TTC549 (cell line): ENCODE data around the gene NR2F6.
"Not testable (repeated sequence)": the region's sequence is repeated elsewhere in the genome, so short reads cannot be mapped to it uniquely, and the experiment has no call there.

Experiments
- FAIRE-seq: peaks from 2 replicates; lab custom pipeline; 2012; peaks lifted over from hg19 to GRCh38; lab: Jason Lieb, UNC

NR2F6 gene

GRCh38 chr19:17245535-17245984 lies at the start of gene NR2F6:
NR2F6 (minus strand) TSS chr19:17245919; CDS start chr19:17245220, 699 bp downstream.
- no peak for FAIRE-seq

GRCh38 chr19:17294051-17294891 lies 48.6 kb upstream of the NR2F6 start:
- no peak for FAIRE-seq

GRCh38 chr19:17293605-17294004 lies 47.9 kb upstream of the NR2F6 start:
- no peak for FAIRE-seq

GRCh38 chr19:17292301-17293074 lies 46.8 kb upstream of the NR2F6 start:
- FAIRE-seq, result peak; percentile 86

GRCh38 chr19:17289489-17289888 lies 43.8 kb upstream of the NR2F6 start:
- FAIRE-seq, result no peak

GRCh38 chr19:17286752-17287151 lies 41.0 kb upstream of the NR2F6 start:
- no peak for FAIRE-seq

GRCh38 chr19:17286263-17286662 lies 40.5 kb upstream of the NR2F6 start:
- FAIRE-seq, result no peak

- no peak for FAIRE-seq
These were observed 39.9 kb upstream of the NR2F6 start for GRCh38 chr19:17285415-17286135.

- FAIRE-seq, result no peak
These were observed 37.8 kb upstream of the NR2F6 start for GRCh38 chr19:17283504-17283996.

GRCh38 chr19:17282488-17283125 lies 36.9 kb upstream of the NR2F6 start:
- FAIRE-seq, result no peak

GRCh38 chr19:17281391-17282304 lies 35.9 kb upstream of the NR2F6 start, which contains the start of gene ANKLE1:
ANKLE1 (plus strand) TSS chr19:17281901; CDS start chr19:17281921, 20 bp downstream.
- FAIRE-seq, result no peak

- no peak for FAIRE-seq
These were observed 33.7 kb upstream of the NR2F6 start for GRCh38 chr19:17279436-17279835.

- FAIRE-seq, result no peak
These were observed 29.9 kb upstream of the NR2F6 start for GRCh38 chr19:17275441-17276175.

GRCh38 chr19:17274892-17275291 lies 29.2 kb upstream of the NR2F6 start:
- FAIRE-seq, result not testable (repeated sequence)

- FAIRE-seq, result no peak
These were observed 23.0 kb upstream of the NR2F6 start for GRCh38 chr19:17268754-17269153.

- peak; percentile 99 for FAIRE-seq
These were observed 21.5 kb upstream of the NR2F6 start, which contains the start of gene BABAM1 for GRCh38 chr19:17266975-17267788. BABAM1 (plus strand) TSS chr19:17267443; CDS start chr19:17268807, 1,364 bp downstream.

- FAIRE-seq, result no peak
These were observed 20.9 kb upstream of the NR2F6 start for GRCh38 chr19:17266589-17266974.

- no peak for FAIRE-seq
These were observed 20.3 kb upstream of the NR2F6 start for GRCh38 chr19:17266026-17266425.

GRCh38 chr19:17264641-17264979 lies 18.9 kb upstream of the NR2F6 start, which contains the start of gene USHBP1:
USHBP1 (minus strand) TSS chr19:17264745; CDS start chr19:17264299, 446 bp downstream.
- FAIRE-seq, result no peak
